Karpas-422 (cell line): Measurements from ENCODE around the gene PRPF38B. TPM values are rescaled to one million over a fixed set of nuclear protein-coding genes. Genes with fewer than 3 reads are reported as not detected.

Experiments used
- DNase-seq: peaks from one replicate; pipeline ENCODE4 v3.0.0-alpha.2; 2015
- H2AFZ ChIP-seq: fragments of 200-600 bp; sonication (generic); 2 replicates; pipeline ENCODE4 v1.6.1; 2014; ENCODE audit warnings: antibody characterized with exemption, low read length, mixed read lengths
- H3K27ac ChIP-seq: fragments of 200-600 bp; sonication (generic); 2 replicates; pipeline ENCODE4 v1.5.1; 2014; ENCODE audit warnings: mild to moderate bottlenecking, low read length, moderate library complexity
- H3K27me3 ChIP-seq: fragments of 200-600 bp; sonication (generic); 2 replicates; pipeline ENCODE4 v1.6.1; 2014; ENCODE audit warnings: low read length, mixed read lengths
- H3K36me3 ChIP-seq: fragments of 200-600 bp; sonication (generic); 2 replicates; pipeline ENCODE4 v1.6.1; 2014; ENCODE audit warnings: low read length, mixed read lengths; ENCODE audit not compliant: insufficient read depth
- H3K4me1 ChIP-seq: fragments of 200-600 bp; sonication (generic); 2 replicates; pipeline ENCODE4 v1.6.1; 2014; ENCODE audit warnings: mild to moderate bottlenecking, low read length, mixed read lengths
- H3K4me2 ChIP-seq: fragments of 200-600 bp; sonication (generic); 2 replicates; pipeline ENCODE4 v1.6.1; 2014; ENCODE audit warnings: low read length, low read depth, mild to moderate bottlenecking; ENCODE audit not compliant: poor library complexity, severe bottlenecking
- H3K4me3 ChIP-seq: fragments of 200-600 bp; sonication (generic); 2 replicates; pipeline ENCODE4 v1.5.1; 2014; ENCODE audit warnings: mild to moderate bottlenecking, antibody characterized with exemption, low read length, mixed read lengths
- H3K79me2 ChIP-seq: fragments of 200-600 bp; sonication (generic); 2 replicates; pipeline ENCODE4 v1.6.1; 2014; ENCODE audit warnings: mild to moderate bottlenecking, low read length, mixed read lengths
- H3K9ac ChIP-seq: fragments of 200-600 bp; sonication (generic); 2 replicates; pipeline ENCODE4 v1.6.0; 2014; ENCODE audit warnings: low read length
- H3K9me2 ChIP-seq: fragments of 200-600 bp; sonication (generic), shearing (Covaris generic); replicated peaks from 2 replicates; pipeline ENCODE4 v1.6.0; 2014; ENCODE audit warnings: mild to moderate bottlenecking, low read length, moderate library complexity; ENCODE audit not compliant: insufficient read depth
- H3K9me3 ChIP-seq: fragments of 300-700, 200-600 bp; sonication (generic); 2 replicates; pipeline ENCODE4 v1.6.1; 2014; ENCODE audit warnings: low read length, mixed read lengths
- H4K20me1 ChIP-seq: fragments of 200-600 bp; sonication (generic); 2 replicates; pipeline ENCODE4 v1.6.1; 2014; ENCODE audit warnings: mild to moderate bottlenecking, antibody characterized with exemption, low read length, low read depth; ENCODE audit not compliant: insufficient read depth
- total RNA-seq: library from RNA; depleted of rRNA; stranded (reverse); fragments of >200 nt; shearing (Covaris generic); gene quantifications from 2 replicates; pipeline ENCODE4 v1.2.3, GENCODE V29; 2014; ENCODE audit warnings: low replicate concordance

Gene PRPF38B
- total RNA-seq, 1 experiment from 2014 or later: 30.9 TPM

- no peaks in the 10 kb centered on the region for H3K9me2 ChIP-seq
- no peaks in the 10 kb centered on the region for H3K27me3 ChIP-seq
- no peak overlapping the region for H3K4me3 ChIP-seq
- H3K36me3 ChIP-seq: peaks cover 20% of the 10 kb centered on the region
- no peak overlapping the region for H3K4me2 ChIP-seq
- H3K9ac ChIP-seq: no peak overlapping the region
- H2AFZ ChIP-seq: no peak overlapping the region
- H3K79me2 ChIP-seq: no peaks in the 10 kb centered on the region
- 0 out of 2 replicates have a peak, but pooled peaks cover 10% of the 10 kb centered on the region for H4K20me1 ChIP-seq
- no peaks in the 10 kb centered on the region for H3K9me3 ChIP-seq
- no peak overlapping the region for H3K27ac ChIP-seq
- H3K4me1 ChIP-seq: peaks cover 3% of the 10 kb centered on the region; the same call in 1 of the 2 replicates
- no peak for DNase-seq
These were observed 12.4 kb downstream of the PRPF38B start for GRCh38 chr1:108704496-108704895.

GRCh38 chr1:108706643-108707042 is 14.5 kb downstream of the PRPF38B start:
- Histone ChIP-seq H3K4me3 (no peak overlapping the region), H2AFZ (no peak overlapping the region), H3K27me3 (no peaks in the 10 kb centered on the region), H3K79me2 (no peaks in the 10 kb centered on the region), H3K9me2 (no peaks in the 10 kb centered on the region), H4K20me1 (no peaks in the 10 kb centered on the region), H3K9me3 (no peaks in the 10 kb centered on the region), H3K9ac (no peak overlapping the region), H3K27ac (no peak overlapping the region), H3K4me2 (no peak overlapping the region), H3K4me1 (peaks cover 3% of the 10 kb centered on the region; the same call in 1 of the 2 replicates), H3K36me3 (no peaks in the 10 kb centered on the region)
- DNase-seq: no peak

- Histone ChIP-seq H3K4me1 (no peaks in the 10 kb centered on the region), H3K79me2 (no peaks in the 10 kb centered on the region), H3K9me3 (no peaks in the 10 kb centered on the region), H3K4me3 (no peak overlapping the region), H3K27me3 (no peaks in the 10 kb centered on the region), H3K27ac (no peak overlapping the region), H3K36me3 (no peaks in the 10 kb centered on the region), H2AFZ (peak overlapping the region; percentile 70; the same call in 1 of the 2 replicates), H3K9me2 (no peaks in the 10 kb centered on the region), H3K4me2 (no peak overlapping the region), H3K9ac (no peak overlapping the region), H4K20me1 (no peaks in the 10 kb centered on the region)
- peak; percentile 79 for DNase-seq
These were observed 16.9 kb downstream of the PRPF38B start for GRCh38 chr1:108708691-108709660.

GRCh38 chr1:108712606-108713150 is 20.6 kb downstream of the PRPF38B start, which contains the start of gene FNDC7:
TSS of gene FNDC7 (plus strand) at chr1:108712908. CDS start at chr1:108712934, 26 bp downstream.
- DNase-seq: no peak
- H3K27ac ChIP-seq: no peak within 1 kb of the TSS
- H3K36me3 ChIP-seq: no peaks in the 10 kb centered on the region
- H3K4me1 ChIP-seq: no peaks in the 10 kb centered on the region
- H3K79me2 ChIP-seq: no peaks in the 10 kb centered on the region
- no peak within 1 kb of the TSS for H2AFZ ChIP-seq
- H4K20me1 ChIP-seq: no peaks in the 10 kb centered on the region
- H3K9ac ChIP-seq: no peak within 1 kb of the TSS
- H3K4me3 ChIP-seq: no peak within 1 kb of the TSS
- no peaks in the 10 kb centered on the region for H3K9me2 ChIP-seq
- H3K4me2 ChIP-seq: no peak within 1 kb of the TSS
- H3K27me3 ChIP-seq: no peaks in the 10 kb centered on the region
- no peaks in the 10 kb centered on the region for H3K9me3 ChIP-seq

GRCh38 chr1:108715932-108716331 is 23.8 kb downstream of the PRPF38B start:
- Histone ChIP-seq H3K9me3 (no peaks in the 10 kb centered on the region), H3K27me3 (no peaks in the 10 kb centered on the region), H3K4me2 (no peak overlapping the region), H3K36me3 (no peaks in the 10 kb centered on the region), H3K27ac (no peak overlapping the region), H2AFZ (no peak overlapping the region), H3K79me2 (no peaks in the 10 kb centered on the region), H3K9me2 (no peaks in the 10 kb centered on the region), H3K4me1 (peaks cover 2% of the 10 kb centered on the region; the same call in 1 of the 2 replicates), H3K9ac (no peak overlapping the region), H3K4me3 (no peak overlapping the region), H4K20me1 (no peaks in the 10 kb centered on the region)
- no peak for DNase-seq

GRCh38 chr1:108716437-108717230 is 24.5 kb downstream of the PRPF38B start:
- Histone ChIP-seq H3K9me2 (no peaks in the 10 kb centered on the region), H3K4me1 (peaks cover 2% of the 10 kb centered on the region; the same call in 1 of the 2 replicates), H2AFZ (no peak overlapping the region), H4K20me1 (no peaks in the 10 kb centered on the region), H3K4me2 (no peak overlapping the region), H3K27ac (no peak overlapping the region), H3K9ac (no peak overlapping the region), H3K36me3 (no peaks in the 10 kb centered on the region), H3K79me2 (no peaks in the 10 kb centered on the region), H3K27me3 (no peaks in the 10 kb centered on the region), H3K4me3 (no peak overlapping the region), H3K9me3 (no peaks in the 10 kb centered on the region)
- DNase-seq: no peak

GRCh38 chr1:108717774-108718316 is 25.7 kb downstream of the PRPF38B start:
- Histone ChIP-seq H3K36me3 (no peaks in the 10 kb centered on the region), H3K79me2 (no peaks in the 10 kb centered on the region), H3K9me2 (no peaks in the 10 kb centered on the region), H3K27me3 (no peaks in the 10 kb centered on the region), H3K4me1 (peaks cover 2% of the 10 kb centered on the region; the same call in 1 of the 2 replicates), H3K27ac (no peak overlapping the region), H2AFZ (no peak overlapping the region), H3K4me2 (no peak overlapping the region), H3K9ac (no peak overlapping the region), H4K20me1 (no peaks in the 10 kb centered on the region), H3K9me3 (no peaks in the 10 kb centered on the region), H3K4me3 (no peak overlapping the region)
- no peak for DNase-seq
